Mesenchymal stem cell (in vitro differentiated cells and primary cell): ENCODE data around the gene DRC1.
"Not testable (repeated sequence)": the region's sequence is repeated elsewhere in the genome, so short reads cannot be mapped to it uniquely, and the experiment has no call there.

Source experiments
- DNase-seq: peaks from one replicate; pipeline ENCODE4 v3.0.0-alpha.2; 2013
- H2AFZ ChIP-seq: one replicate; pipeline ENCODE4 v1.6.1; 2013; ENCODE audit warnings: low read depth, mild to moderate bottlenecking, control low read depth, inconsistent platforms, low read length, moderate library complexity
- H2AK5ac ChIP-seq: 2 replicates; pipeline ENCODE4 v1.6.1; 2013; ENCODE audit warnings: low read length, moderate library complexity, mild to moderate bottlenecking, inconsistent platforms; ENCODE audit not compliant: severe bottlenecking
- H2BK120ac ChIP-seq: one replicate; pipeline ENCODE4 v1.6.1; 2013; ENCODE audit warnings: low read depth, mild to moderate bottlenecking, inconsistent platforms, low read length, moderate library complexity
- H2BK12ac ChIP-seq, 2 experiments: one replicate each; pipeline ENCODE4 v1.6.1; 2013; ENCODE audit warnings: inconsistent platforms in 2 of 2, low read length in 2 of 2, mild to moderate bottlenecking in 2 of 2, moderate library complexity in 2 of 2, control low read depth in 1 of 2
- H2BK15ac ChIP-seq: one replicate; pipeline ENCODE4 v1.6.1; 2013; ENCODE audit warnings: mild to moderate bottlenecking, low read depth, inconsistent platforms; ENCODE audit not compliant: poor library complexity, severe bottlenecking
- H2BK5ac ChIP-seq: 2 replicates; pipeline ENCODE4 v1.6.1; 2013; ENCODE audit warnings: low read depth, mild to moderate bottlenecking, low read length, control low read depth, inconsistent platforms; ENCODE audit not compliant: poor library complexity, severe bottlenecking
- H3K14ac ChIP-seq, 2 experiments: one replicate each; pipeline ENCODE4 v1.6.1; 2013; ENCODE audit warnings: inconsistent platforms in 2 of 2, low read length in 2 of 2, control low read depth in 1 of 2, mild to moderate bottlenecking in 1 of 2, moderate library complexity in 1 of 2
- H3K18ac ChIP-seq, 2 experiments: one replicate each; pipeline ENCODE4 v1.6.1; 2013; ENCODE audit warnings: inconsistent platforms in 2 of 2, low read length in 2 of 2, control low read depth in 1 of 2, low read depth in 1 of 2, mild to moderate bottlenecking in 1 of 2
- H3K23ac ChIP-seq, 2 experiments: one replicate each; pipeline ENCODE4 v1.6.1; 2013; ENCODE audit warnings: inconsistent platforms in 2 of 2, low read length in 2 of 2, mild to moderate bottlenecking in 2 of 2, moderate library complexity in 2 of 2, control low read depth in 1 of 2
- H3K27ac ChIP-seq: 2 replicates; pipeline ENCODE4 v1.5.1; 2013; ENCODE audit warnings: mild to moderate bottlenecking, moderate library complexity, low read length, control low read depth, inconsistent platforms; ENCODE audit not compliant: poor library complexity, severe bottlenecking
- H3K27me3 ChIP-seq, 2 experiments: 2 replicates each; pipeline versions ENCODE4 v1.6.1 to v1.7.0; 2013; ENCODE audit warnings: low read length in 2 of 2, mild to moderate bottlenecking in 2 of 2, moderate library complexity in 2 of 2, control low read depth in 1 of 2, inconsistent platforms in 1 of 2; ENCODE audit not compliant: control insufficient read depth in 1 of 2, insufficient read depth in 1 of 2
- H3K36me3 ChIP-seq, 2 experiments: 2 replicates each; pipeline versions ENCODE4 v1.6.1 to v1.7.0; 2013; ENCODE audit warnings: low read length in 2 of 2, control low read depth in 1 of 2, inconsistent platforms in 1 of 2, low read depth in 1 of 2, mild to moderate bottlenecking in 1 of 2; ENCODE audit not compliant: insufficient read depth in 2 of 2, control insufficient read depth in 1 of 2
- H3K4ac ChIP-seq, 2 experiments: one replicate each; pipeline ENCODE4 v1.6.1; 2013; ENCODE audit warnings: inconsistent platforms in 2 of 2, low read length in 2 of 2, mild to moderate bottlenecking in 2 of 2, moderate library complexity in 2 of 2, control low read depth in 1 of 2, low read depth in 1 of 2
- H3K4me1 ChIP-seq: 2 replicates; pipeline ENCODE4 v1.6.1; 2013; ENCODE audit warnings: low read depth, low read length, control low read depth; ENCODE audit not compliant: control insufficient read depth, insufficient read depth
- H3K4me2 ChIP-seq: 2 replicates; pipeline ENCODE4 v1.6.1; 2013; ENCODE audit warnings: low read length, mild to moderate bottlenecking, inconsistent platforms; ENCODE audit not compliant: poor library complexity, severe bottlenecking
- H3K4me3 ChIP-seq, 2 experiments: 2 replicates each; pipeline versions ENCODE4 v1.5.1 to v1.7.0; 2013; ENCODE audit warnings: low read length in 2 of 2, mild to moderate bottlenecking in 2 of 2, control low read depth in 1 of 2, low read depth in 1 of 2; ENCODE audit not compliant: insufficient read depth in 1 of 2
- H3K79me1 ChIP-seq: replicated peaks from 2 replicates; pipeline ENCODE4 v1.6.1; 2013; ENCODE audit warnings: mild to moderate bottlenecking, control low read depth, low read length, inconsistent platforms; ENCODE audit not compliant: poor library complexity, severe bottlenecking
- H3K9ac ChIP-seq: 2 replicates; pipeline ENCODE4 v1.7.0; 2013; ENCODE audit warnings: mild to moderate bottlenecking, low read length, moderate library complexity
- H3K9me3 ChIP-seq: 2 replicates; pipeline ENCODE4 v1.7.0; 2013; ENCODE audit warnings: mild to moderate bottlenecking, low read length; ENCODE audit not compliant: control insufficient read depth
- H4K8ac ChIP-seq: one replicate; pipeline ENCODE4 v1.6.1; 2013; ENCODE audit warnings: inconsistent platforms, mild to moderate bottlenecking, low read length, moderate library complexity
- H4K91ac ChIP-seq: one replicate; pipeline ENCODE4 v1.6.1; 2013; ENCODE audit warnings: mild to moderate bottlenecking, low read length, inconsistent platforms
- WGBS: methylation state at CpG from one replicate; pipeline ENCODE4 v1.1.7; 2013; ENCODE audit warnings: mixed read lengths; 5-methylcytosine and 5-hydroxymethylcytosine counted together

Gene DRC1

DNA sequence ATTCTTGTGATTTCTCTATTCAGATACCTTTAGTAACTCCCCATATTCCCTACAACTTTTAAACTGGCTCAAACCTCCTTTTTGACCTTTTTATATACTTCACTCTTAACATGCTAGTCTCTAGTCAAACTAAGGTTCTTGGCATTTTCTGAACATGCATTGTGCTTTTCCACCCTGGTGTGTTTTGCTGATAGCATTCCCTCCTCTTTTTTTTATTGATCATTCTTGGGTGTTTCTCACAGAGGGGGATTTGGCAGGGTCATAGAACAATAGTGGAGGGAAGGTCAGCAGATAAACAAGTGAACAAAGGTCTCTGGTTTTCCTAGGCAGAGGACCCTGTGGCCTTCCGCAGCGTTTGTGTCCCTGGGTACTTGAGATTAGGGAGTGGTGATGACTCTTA lies 32.1 kb upstream of the DRC1 start:
- not testable (repeated sequence) for H3K9me3 ChIP-seq, H3K27ac ChIP-seq, H2BK120ac ChIP-seq, H4K91ac ChIP-seq, H3K9ac ChIP-seq, H2AK5ac ChIP-seq, H3K4ac ChIP-seq, H3K23ac ChIP-seq, H3K18ac ChIP-seq, H3K14ac ChIP-seq, H3K4me2 ChIP-seq, H3K4me3 ChIP-seq, H3K4me1 ChIP-seq, H2BK5ac ChIP-seq, H2BK12ac ChIP-seq, H3K27me3 ChIP-seq, H2AFZ ChIP-seq, DNase-seq, H2BK15ac ChIP-seq, H4K8ac ChIP-seq
- H3K36me3 ChIP-seq = peaks cover 11 to 66% of the 10 kb centered on the region in 2 experiments
- no CpG with 5 or more reads among the region's 2 CpGs for WGBS
- peaks cover 12% of the 10 kb centered on the region for H3K79me1 ChIP-seq

DNA sequence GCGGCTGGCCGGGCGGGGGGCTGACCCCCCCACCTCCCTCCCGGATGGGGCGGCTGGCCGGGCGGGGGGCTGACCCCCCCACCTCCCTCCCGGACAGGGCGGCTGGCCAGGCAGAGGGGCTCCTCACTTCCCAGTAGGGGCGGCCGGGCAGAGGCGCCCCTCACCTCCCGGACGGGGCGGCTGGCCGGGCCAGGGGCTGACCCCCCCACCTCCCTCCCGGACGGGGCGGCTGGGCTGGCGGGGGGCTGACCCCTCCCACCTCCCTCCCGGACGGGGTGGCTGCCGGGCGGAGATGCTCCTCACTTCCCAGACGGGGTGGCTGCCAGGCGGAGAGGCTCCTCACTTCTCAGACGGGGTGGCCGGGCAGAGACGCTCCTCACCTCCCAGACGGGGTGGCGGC lies 30.8 kb upstream of the DRC1 start:
- not testable (repeated sequence) for H2BK12ac ChIP-seq, H3K9me3 ChIP-seq, H4K8ac ChIP-seq, H3K4me2 ChIP-seq, H3K14ac ChIP-seq, H2BK5ac ChIP-seq, H3K9ac ChIP-seq, H3K23ac ChIP-seq, H2AK5ac ChIP-seq, H2AFZ ChIP-seq, H2BK120ac ChIP-seq, H4K91ac ChIP-seq, H3K4me3 ChIP-seq, H2BK15ac ChIP-seq, H3K4me1 ChIP-seq, H3K18ac ChIP-seq, H3K27me3 ChIP-seq, H3K4ac ChIP-seq, H3K27ac ChIP-seq, DNase-seq
- Histone ChIP-seq H3K79me1 (peaks cover 13% of the 10 kb centered on the region), H3K36me3 (peaks cover 8 to 71% of the 10 kb centered on the region in 2 experiments)
- WGBS = 98% methylated on average over 8 of the region's 31 CpGs

- Histone ChIP-seq H3K4me1 (no peaks in the 10 kb centered on the region), H2BK120ac (no peak overlapping the region), H3K14ac (no peak overlapping the region), H2AFZ (no peak overlapping the region), H2BK5ac (no peak overlapping the region), H3K9ac (no peak overlapping the region), H3K18ac (no peak overlapping the region), H3K4ac (no peak overlapping the region), H2AK5ac (no peak overlapping the region), H3K27me3 (no peaks in the 10 kb centered on the region), H3K23ac (no peak overlapping the region), H2BK15ac (no peak overlapping the region), H3K4me2 (no peak overlapping the region), H3K27ac (no peak overlapping the region), H3K9me3 (no peaks in the 10 kb centered on the region), H4K91ac (no peak overlapping the region), H3K79me1 (peaks cover 23% of the 10 kb centered on the region), H3K4me3 (no peak overlapping the region), H4K8ac (no peak overlapping the region), H3K36me3 (peaks cover 10 to 82% of the 10 kb centered on the region in 2 experiments), H2BK12ac (no peak overlapping the region)
- WGBS = 100% methylated on average over 1 of the region's 1 CpG
- DNase-seq = no peak
These were observed 24.9 kb upstream of the DRC1 start for GRCh38 chr2:26376799-26377198.

DNA sequence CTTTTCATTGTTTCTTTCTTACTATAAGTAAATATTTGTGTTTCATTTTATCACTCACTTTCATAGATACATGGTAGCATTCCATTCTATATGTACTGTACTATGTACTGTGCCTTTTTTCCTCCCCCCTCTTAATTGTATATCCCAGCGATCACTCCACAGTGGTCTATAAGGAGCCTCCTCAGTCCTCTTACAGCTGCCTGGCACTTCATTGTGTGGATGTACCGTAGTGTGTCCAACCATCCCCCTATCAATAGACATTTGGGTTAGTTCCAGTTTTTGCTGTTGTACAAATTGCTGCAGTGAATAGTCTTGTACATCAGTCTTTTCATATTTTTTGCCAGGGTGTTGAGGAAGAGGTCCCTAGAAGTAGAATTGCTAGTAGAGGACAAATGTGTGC lies 21.4 kb upstream of the DRC1 start:
- no peak overlapping the region for H2AFZ ChIP-seq
- H2BK5ac ChIP-seq = no peak overlapping the region
- no peak overlapping the region for H2BK120ac ChIP-seq
- no peak overlapping the region for H3K4ac ChIP-seq
- 100% methylated on average over 1 of the region's 2 CpGs for WGBS
- H3K9me3 ChIP-seq = no peaks in the 10 kb centered on the region
- no peak overlapping the region for H4K8ac ChIP-seq
- no peaks in the 10 kb centered on the region for H3K4me1 ChIP-seq
- no peak overlapping the region for H3K9ac ChIP-seq
- no peak overlapping the region for H3K27ac ChIP-seq
- no peak overlapping the region for H2BK12ac ChIP-seq
- H3K23ac ChIP-seq = no peak overlapping the region
- H3K18ac ChIP-seq = no peak overlapping the region
- no peak overlapping the region for H2AK5ac ChIP-seq
- H3K14ac ChIP-seq = no peak overlapping the region
- no peak overlapping the region for H2BK15ac ChIP-seq
- peaks cover 19% of the 10 kb centered on the region for H3K79me1 ChIP-seq
- peaks cover 3 to 66% of the 10 kb centered on the region in 2 experiments for H3K36me3 ChIP-seq
- no peak overlapping the region for H3K4me3 ChIP-seq
- no peak overlapping the region for H4K91ac ChIP-seq
- no peak overlapping the region for H3K4me2 ChIP-seq
- H3K27me3 ChIP-seq = no peaks in the 10 kb centered on the region
- no peak for DNase-seq
